GM12878 (cell line): ENCODE measurements around the gene RNFT2. TPM values are rescaled to one million over a fixed set of nuclear protein-coding genes. Genes with fewer than 3 reads are reported as not detected.

ENCODE experiments used
- ATAC-seq: fragments of 200-7000 bp; cut with Tn5 transposase; 3 replicates; pipeline ENCODE4 v1.9.1; 2020; ENCODE audit warnings: mild to moderate bottlenecking, moderate library complexity
- BruUV-seq: library from RNA; stranded (reverse); fragments of 400-500 nt; replicated peaks from 2 replicates; lab custom pipeline; 2021; lab: Mats Ljungman, UMichigan
- CTCF ChIA-PET: fragments of 300-600 bp; sonication (Branson Sonifier 250); formaldehyde crosslinking; extraction: SDS; loops from one replicate; lab custom pipeline; 2021; ENCODE audit warnings: inconsistent platforms; lab: Yijun Ruan, JAX
- POLR2A ChIA-PET: fragments of 350-600 bp; formaldehyde crosslinking; extraction: SDS; loops from one replicate; lab custom pipeline; 2021; ENCODE audit warnings: inconsistent platforms; lab: Charles Lee
- RAD21 ChIA-PET: fragments of 300-600 bp; sonication (Branson Sonifier 250); formaldehyde crosslinking; loops from one replicate; lab custom pipeline; 2023; ENCODE audit warnings: antibody characterized with exemption; ENCODE audit not compliant: unreplicated experiment; lab: Charles Lee
- SMC1A ChIA-PET: fragments of 300-600 bp; sonication (Branson Sonifier 250); formaldehyde crosslinking; loops from one replicate; lab custom pipeline; 2023; ENCODE audit not compliant: unreplicated experiment, uncharacterized antibody; lab: Charles Lee
- DNase-seq: peaks from one replicate; pipeline ENCODE4 v3.0.0-alpha.2; 2011; ENCODE audit warnings: low read depth, low spot score
- FAIRE-seq: peaks from 3 replicates; lab custom pipeline; 2011; peaks lifted over from hg19 to GRCh38; lab: Jason Lieb, UNC
- H2AFZ ChIP-seq: 2 replicates; pipeline ENCODE4 v1.6.0; 2011; ENCODE audit warnings: low read depth, low read length, control low read depth; ENCODE audit not compliant: control insufficient read depth
- H3K27ac ChIP-seq: 2 replicates; pipeline ENCODE4 v1.5.1; 2011; ENCODE audit warnings: control low read depth; ENCODE audit not compliant: control insufficient read depth, insufficient read depth
- H3K27me3 ChIP-seq, 2 experiments: replicated peaks in 1 of 2; 2 replicates each; pipeline versions ENCODE4 v1.6.0 to v1.6.1; 2011; ENCODE audit warnings: low read length in 1 of 2; ENCODE audit not compliant: control insufficient read depth in 2 of 2, insufficient read depth in 2 of 2
- H3K36me3 ChIP-seq, 2 experiments: 2 replicates each; pipeline ENCODE4 v1.5.1; 2011; ENCODE audit warnings: low read length in 1 of 2; ENCODE audit not compliant: control insufficient read depth in 2 of 2, insufficient read depth in 2 of 2
- H3K4me1 ChIP-seq: 2 replicates; pipeline ENCODE4 v1.6.1; 2011; ENCODE audit warnings: mild to moderate bottlenecking, low read length, moderate library complexity, mixed read lengths; ENCODE audit not compliant: control insufficient read depth, insufficient read depth
- H3K4me2 ChIP-seq: 2 replicates; pipeline ENCODE4 v1.6.0; 2011; ENCODE audit warnings: control low read depth; ENCODE audit not compliant: control insufficient read depth, insufficient read depth
- H3K4me3 ChIP-seq: fragments of 200-600 bp; sonication (generic); 2 replicates; pipeline ENCODE4 v1.5.1; 2016
- H3K79me2 ChIP-seq: 2 replicates; pipeline ENCODE4 v1.6.0; 2011; ENCODE audit warnings: low read length; ENCODE audit not compliant: control insufficient read depth, insufficient read depth
- H3K9ac ChIP-seq: 2 replicates; pipeline ENCODE4 v1.8.0; 2011; ENCODE audit warnings: low read length, control low read depth, mixed read lengths; ENCODE audit not compliant: control insufficient read depth, insufficient read depth
- H3K9me3 ChIP-seq: replicated peaks from 3 replicates; pipeline ENCODE4 v1.5.1; 2011; ENCODE audit warnings: mild to moderate bottlenecking, low read length; ENCODE audit not compliant: control insufficient read depth, insufficient read depth
- H4K20me1 ChIP-seq: 2 replicates; pipeline ENCODE4 v1.6.0; 2011; ENCODE audit not compliant: control insufficient read depth, insufficient read depth
- CBX3 ChIP-seq: fragments of 200-600 bp; sonication (generic); IDR thresholded peaks from 2 replicates; pipeline ENCODE4 v1.6.1; 2016; ENCODE audit warnings: low read depth, borderline replicate concordance
- EED ChIP-seq: sonication (generic); IDR thresholded peaks from 2 replicates; pipeline ENCODE4 v1.6.1; 2016; ENCODE audit warnings: antibody characterized with exemption, low read depth
- FOS ChIP-seq: IDR thresholded peaks from 3 replicates; pipeline ENCODE4 v1.6.1; 2011; ENCODE audit warnings: borderline replicate concordance; ENCODE audit not compliant: insufficient read length; ENCODE audit errors: extremely low read depth
- NFYB ChIP-seq: IDR thresholded peaks from 2 replicates; pipeline ENCODE4 v1.6.1; 2011; ENCODE audit warnings: low read depth, mild to moderate bottlenecking, low read length, improper control_type of control experiment, moderate library complexity; ENCODE audit not compliant: insufficient read depth
- PML ChIP-seq: IDR thresholded peaks from 2 replicates; pipeline ENCODE4 v1.6.1; 2012; ENCODE audit warnings: low read length, inconsistent platforms
- YY1 ChIP-seq: IDR thresholded peaks from 2 replicates; pipeline ENCODE4 v1.6.1; 2011; ENCODE audit warnings: low read depth, mild to moderate bottlenecking, low read length
- WGBS: methylation state at CpG from one replicate; pipeline ENCODE4 v1.1.6; 2016; ENCODE audit warnings: low lambda C conversion rate; ENCODE audit not compliant: insufficient replicate concordance, insufficient coverage; ENCODE audit errors: missing lambda C conversion rate; 5-methylcytosine and 5-hydroxymethylcytosine counted together
- in situ Hi-C: fragments of 300-500 bp; cut with MboI; formaldehyde crosslinking; loops from 9 replicates; pipeline ENCODE4 v1.14.3; 2018; ENCODE audit warnings: mixed read lengths
- intact Hi-C: fragments of 100-400 bp; cut with micrococcal nuclease; formaldehyde crosslinking; loops from one replicate; pipeline ENCODE4 v1.14.2; 2022; ENCODE audit not compliant: unreplicated experiment
- polyA plus RNA-seq, 11 experiments: library from polyadenylated mRNA; depleted of rRNA in 4 of 11; unstranded in 6 of 11; stranded (reverse) in 5 of 11; fragments of >200 nt; fragmentation: Nextera tagmentation in 4 of 11; fragmentation: Illumina TruSeq in 1 of 11; extraction: Ambion mirVana in 4 of 11; extraction: Trizol in 1 of 11; gene quantifications; 1 replicate in 1 of 11; 2 replicates in 10 of 11; pipeline versions ENCODE4 v1.2.1 to v1.2.3, GENCODE V29; 2011 to 2016; ENCODE audit warnings: inconsistent platforms in 2 of 11, missing spikeins in 2 of 11, low read depth in 1 of 11
- total RNA-seq, 4 experiments: library from RNA; depleted of rRNA in 3 of 4; stranded (reverse); fragments of >200 nt in 3 of 4; fragmentation: Illumina TruSeq in 1 of 4; extraction: Trizol in 1 of 4; gene quantifications; 2 replicates each; pipeline versions ENCODE4 v1.2.1 to v1.2.3, GENCODE V29; 2013 to 2021

Gene RNFT2
- total and polyA plus RNA-seq, 10 of the 15 experiments (the other 5 are each of a cell fraction or from before 2014, with no cell fraction given): 2.5 to 17.3 (median 9.7) TPM

- Histone ChIP-seq H3K9ac (no peak overlapping the region), H4K20me1 (no peaks in the 10 kb centered on the region; the same call in 1 of the 2 replicates), H3K36me3 (peaks cover 3% of the 10 kb centered on the region in 2 experiments; a peak in 3 of 4 replicates), H3K4me1 (no peaks in the 10 kb centered on the region), H3K27me3 (no peaks in the 10 kb centered on the region), H3K4me2 (no peak overlapping the region), H3K27ac (no peak overlapping the region), H3K4me3 (no peak overlapping the region), H3K9me3 (no peaks in the 10 kb centered on the region), H2AFZ (no peak overlapping the region), H3K79me2 (no peaks in the 10 kb centered on the region; the same call in 1 of the 2 replicates)
- BruUV-seq: no TSS peak
- SMC1A ChIA-PET: no interaction called here
- ATAC-seq: no peak
- DNase-seq: no peak
- FAIRE-seq: no peak
- in situ Hi-C loops: no loop called here
- POLR2A ChIA-PET: no interaction called here
- 90% methylated on average over 4 of the region's 4 CpGs for WGBS
- TF ChIP-seq YY1 (no peak), NFYB (no peak), FOS (no peak), EED (no peak), PML (no peak)
- intact Hi-C loops: no loop called here
- CTCF ChIA-PET: interaction anchor here (0.9 to 1.1 kb wide), 3 partner anchors 23 to 156 kb away, joined by 3 to 4 read pairs (median 4); no protein-coding TSS in a partner anchor
- RAD21 ChIA-PET: no interaction called here
Observed at GRCh38 chr12:116726694-116727093, 11.4 kb upstream of the RNFT2 start.

GRCh38 chr12:116727261-116727660 is 10.9 kb upstream of the RNFT2 start:
- Histone ChIP-seq H2AFZ (no peak overlapping the region), H4K20me1 (no peaks in the 10 kb centered on the region; the same call in 1 of the 2 replicates), H3K79me2 (no peaks in the 10 kb centered on the region; the same call in 1 of the 2 replicates), H3K36me3 (peaks cover 3% of the 10 kb centered on the region in 2 experiments; a peak in 3 of 4 replicates), H3K27ac (no peak overlapping the region), H3K4me1 (no peaks in the 10 kb centered on the region), H3K9ac (no peak overlapping the region), H3K9me3 (no peaks in the 10 kb centered on the region), H3K4me3 (no peak overlapping the region), H3K27me3 (no peaks in the 10 kb centered on the region), H3K4me2 (no peak overlapping the region)
- DNase-seq (no peak), FAIRE-seq (no peak), ATAC-seq (no peak)
- WGBS: 85% methylated on average over 3 of the region's 3 CpGs
- ChIA-PET POLR2A (no interaction called here), CTCF (interaction anchor here (0.9 to 1.2 kb wide), 4 partner anchors 18 to 80 kb away, joined by 3 to 6 read pairs (median 4); no protein-coding TSS in a partner anchor), SMC1A (interaction anchor here (0.6 kb wide), 1 partner anchor 25 kb away, joined by 3 read pairs; no protein-coding TSS in a partner anchor), RAD21 (no interaction called here)
- no TSS peak for BruUV-seq
- no peak for TF ChIP-seq CBX3
- intact Hi-C loops (no loop called here), in situ Hi-C loops (no loop called here)
